ENCODE measurements around the gene HTR3D. TPM values are rescaled to one million over a fixed set of nuclear protein-coding genes. Genes with fewer than 3 reads are reported as not detected.

Gene HTR3D
- total and polyA plus RNA-seq, 9 of the 15 experiments (the other 6 are each of a cell fraction or from before 2014, with no cell fraction given): not detected

DNA sequence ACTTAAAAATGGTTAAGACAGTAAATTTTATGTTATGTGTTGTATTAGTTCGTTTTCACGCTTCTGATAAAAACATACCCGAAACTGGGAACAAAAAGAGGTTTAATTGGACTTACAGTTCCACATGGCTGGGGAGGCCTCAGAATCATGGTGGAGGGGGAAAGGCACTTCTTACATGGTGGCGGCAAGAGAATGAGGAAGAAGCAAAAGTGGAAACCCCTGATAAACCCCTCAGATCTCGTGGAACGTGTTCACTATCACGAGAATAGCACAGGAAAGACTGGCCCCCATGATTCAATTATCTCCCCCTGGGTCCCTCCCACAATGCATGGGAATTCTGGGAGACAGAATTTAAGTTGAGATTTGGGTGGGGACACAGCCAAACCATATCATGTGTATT is 39.6 kb downstream of the HTR3D start (continued):
- peak in 1 of 2 experiments; percentile 42; a peak in 1 of 3 replicates for TF ChIP-seq CBX3 (IDR thresholded peaks at IDR 0.05; ENCODE audit: borderline replicate concordance in 1 of 2, low read length in 2 of 2)

DNA sequence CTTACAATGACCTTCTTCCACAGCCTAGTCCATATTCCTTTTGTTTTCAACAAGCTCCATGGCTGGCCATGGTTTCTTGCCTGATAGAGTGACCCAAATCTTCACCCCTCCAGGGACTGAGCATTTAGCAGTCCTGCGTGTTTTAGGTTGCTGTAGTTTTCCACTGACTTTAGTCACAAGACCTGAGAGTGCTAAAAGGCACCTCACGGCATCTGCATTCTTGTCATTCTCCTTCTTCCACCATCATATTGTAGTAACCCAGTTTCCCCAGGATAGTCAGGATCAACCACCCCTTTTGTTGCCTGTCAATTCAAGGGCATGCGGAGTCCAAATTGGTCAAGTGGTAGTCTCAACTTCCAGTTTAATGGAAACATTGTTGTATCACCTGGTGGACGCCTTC is 42.1 kb downstream of the HTR3D start:
- H3K9ac ChIP-seq (ENCODE audit: insufficient read depth in 1 of 2, low read depth in 2 of 2, low read length in 2 of 2): no peak overlapping the region
- no peak overlapping the region for H3K4me3 ChIP-seq
- no peaks in the 10 kb centered on the region for H3K79me2 ChIP-seq (ENCODE audit: control insufficient read depth, insufficient read depth, low read length)
- peaks cover 6% of the 10 kb centered on the region for H3K9me3 ChIP-seq (replicated peaks; ENCODE audit: control insufficient read depth, insufficient read depth, low read depth, low read length)
- DNase-seq (ENCODE audit: extremely low read depth in 1 of 4, low spot score in 3 of 4): no peak
- no peak overlapping the region for H3K27ac ChIP-seq (ENCODE audit: extremely low read depth, low read depth, low read length)
- no TSS peak for BruUV-seq (replicated peaks)
- 33% methylated on average over 4 of the region's 4 CpGs for WGBS (ENCODE audit: insufficient coverage, low coverage, missing lambda C conversion rate)
- no peaks in the 10 kb centered on the region for H3K27me3 ChIP-seq (ENCODE audit: control insufficient read depth in 2 of 2, insufficient read depth in 2 of 2, low read length in 2 of 2)
- in situ Hi-C loops (cut with MboI): no loop called here
- no peak for FAIRE-seq
- ATAC-seq: no peak
- H3K4me1 ChIP-seq (replicated peaks in 1 of 2; ENCODE audit: control insufficient read depth in 2 of 2, insufficient read depth in 2 of 2, low read length in 2 of 2): 0 out of 5 replicates have a peak, but pooled peaks cover 0 to 2% of the 10 kb centered on the region in 2 experiments
- intact Hi-C loops (cut with micrococcal nuclease): no loop called here
- no peaks in the 10 kb centered on the region for H4K20me1 ChIP-seq (replicated peaks; ENCODE audit: control insufficient read depth, insufficient read depth, low read length)
- CTCF ChIA-PET (ENCODE audit: low intra/inter-chr PET ratio): no interaction called here
- POLR2A ChIA-PET: no interaction called here
- H3K36me3 ChIP-seq (ENCODE audit: control insufficient read depth, insufficient read depth, low read length): no peaks in the 10 kb centered on the region
- peak overlapping the region; percentile 61 for H2AFZ ChIP-seq (ENCODE audit: low read depth, low read length)
- no peaks in the 10 kb centered on the region for H3K9me1 ChIP-seq (ENCODE audit: control insufficient read depth, insufficient read depth, low read length)
- no peak overlapping the region for H3K4me2 ChIP-seq (ENCODE audit: insufficient read depth, low read length)
- TF ChIP-seq TEAD1 (CRISPR knock-in tag; IDR thresholded peaks at IDR 0.05) (no peak), ZNF609 (CRISPR knock-in tag; IDR thresholded peaks at IDR 0.05; ENCODE audit: borderline replicate concordance) (no peak), ELF1 (tag; IDR thresholded peaks at IDR 0.05) (no peak), POLR2B (IDR thresholded peaks at IDR 0.05; ENCODE audit: low read depth, partially characterized antibody) (no peak), RAD21 (CRISPR knock-in tag; conservative IDR thresholded peaks at IDR 0.05 in 1 of 2, IDR thresholded peaks at IDR 0.05 in 1 of 2) (no peak), GTF3C2 (IDR thresholded peaks at IDR 0.05; ENCODE audit: borderline replicate concordance, extremely low read depth, insufficient read length) (no peak), CHCHD3 (CRISPR knock-in tag; IDR thresholded peaks at IDR 0.05) (no peak)
- TF ChIP-seq, protein P1, sequence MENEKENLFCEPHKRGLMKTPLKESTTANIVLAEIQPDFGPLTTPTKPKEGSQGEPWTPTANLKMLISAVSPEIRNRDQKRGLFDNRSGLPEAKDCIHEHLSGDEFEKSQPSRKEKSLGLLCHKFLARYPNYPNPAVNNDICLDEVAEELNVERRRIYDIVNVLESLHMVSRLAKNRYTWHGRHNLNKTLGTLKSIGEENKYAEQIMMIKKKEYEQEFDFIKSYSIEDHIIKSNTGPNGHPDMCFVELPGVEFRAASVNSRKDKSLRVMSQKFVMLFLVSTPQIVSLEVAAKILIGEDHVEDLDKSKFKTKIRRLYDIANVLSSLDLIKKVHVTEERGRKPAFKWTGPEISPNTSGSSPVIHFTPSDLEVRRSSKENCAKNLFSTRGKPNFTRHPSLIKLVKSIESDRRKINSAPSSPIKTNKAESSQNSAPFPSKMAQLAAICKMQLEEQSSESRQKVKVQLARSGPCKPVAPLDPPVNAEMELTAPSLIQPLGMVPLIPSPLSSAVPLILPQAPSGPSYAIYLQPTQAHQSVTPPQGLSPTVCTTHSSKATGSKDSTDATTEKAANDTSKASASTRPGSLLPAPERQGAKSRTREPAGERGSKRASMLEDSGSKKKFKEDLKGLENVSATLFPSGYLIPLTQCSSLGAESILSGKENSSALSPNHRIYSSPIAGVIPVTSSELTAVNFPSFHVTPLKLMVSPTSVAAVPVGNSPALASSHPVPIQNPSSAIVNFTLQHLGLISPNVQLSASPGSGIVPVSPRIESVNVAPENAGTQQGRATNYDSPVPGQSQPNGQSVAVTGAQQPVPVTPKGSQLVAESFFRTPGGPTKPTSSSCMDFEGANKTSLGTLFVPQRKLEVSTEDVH (IDR thresholded peaks at IDR 0.05; ENCODE audit: low read depth, partially characterized antibody): no peak
